NCI-H2029 (cell line): ENCODE results near the gene MUC2.

Experiments
- DNase-seq: peaks from one replicate; lab custom pipeline; 2025; lab: John Stamatoyannopoulos, UW

Gene MUC2

DNA sequence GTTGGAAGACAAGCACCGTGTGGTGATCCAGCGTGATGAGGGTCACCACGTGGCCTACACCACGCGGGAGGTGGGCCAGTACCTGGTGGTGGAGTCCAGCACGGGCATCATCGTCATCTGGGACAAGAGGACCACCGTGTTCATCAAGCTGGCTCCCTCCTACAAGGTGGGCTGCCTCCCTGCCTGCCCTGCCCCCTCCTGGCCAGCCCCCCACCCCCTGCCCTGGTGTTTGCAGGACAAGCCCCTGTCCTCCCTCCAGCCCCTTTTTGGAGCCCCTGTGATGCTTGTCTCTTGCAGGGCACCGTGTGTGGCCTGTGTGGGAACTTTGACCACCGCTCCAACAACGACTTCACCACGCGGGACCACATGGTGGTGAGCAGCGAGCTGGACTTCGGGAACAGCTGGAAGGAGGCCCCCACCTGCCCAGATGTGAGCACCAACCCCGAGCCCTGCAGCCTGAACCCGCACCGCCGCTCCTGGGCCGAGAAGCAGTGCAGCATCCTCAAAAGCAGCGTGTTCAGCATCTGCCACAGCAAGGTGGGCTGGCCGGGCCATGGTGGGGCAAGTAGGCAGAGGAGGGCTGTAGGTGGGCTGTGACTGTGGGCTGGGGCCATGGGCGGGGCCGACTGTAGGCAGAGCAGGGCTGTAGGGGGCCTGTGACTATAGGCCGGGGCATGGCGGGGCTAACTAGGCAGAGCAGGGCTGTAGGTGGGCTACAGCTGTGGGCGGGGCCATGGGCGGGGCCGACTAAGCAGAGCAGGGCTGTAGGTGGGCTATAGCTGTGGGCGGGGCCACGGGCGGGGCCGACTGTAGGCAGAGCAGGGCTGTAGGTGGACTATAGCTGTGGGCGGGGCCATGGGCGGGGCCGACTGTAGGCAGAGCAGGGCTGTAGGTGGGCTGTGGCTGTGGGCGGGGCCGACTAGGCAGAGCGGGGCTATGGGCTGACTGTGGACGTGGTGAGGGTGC, 13.6 kb downstream of the MUC2 start:
- DNase-seq = no peak

- DNase-seq = no peak
Observed at GRCh38 chr11:1088927-1089737, 14.5 kb downstream of the MUC2 start.

- DNase-seq = no peak
Observed at GRCh38 chr11:1089738-1090599, 15.3 kb downstream of the MUC2 start.

DNA sequence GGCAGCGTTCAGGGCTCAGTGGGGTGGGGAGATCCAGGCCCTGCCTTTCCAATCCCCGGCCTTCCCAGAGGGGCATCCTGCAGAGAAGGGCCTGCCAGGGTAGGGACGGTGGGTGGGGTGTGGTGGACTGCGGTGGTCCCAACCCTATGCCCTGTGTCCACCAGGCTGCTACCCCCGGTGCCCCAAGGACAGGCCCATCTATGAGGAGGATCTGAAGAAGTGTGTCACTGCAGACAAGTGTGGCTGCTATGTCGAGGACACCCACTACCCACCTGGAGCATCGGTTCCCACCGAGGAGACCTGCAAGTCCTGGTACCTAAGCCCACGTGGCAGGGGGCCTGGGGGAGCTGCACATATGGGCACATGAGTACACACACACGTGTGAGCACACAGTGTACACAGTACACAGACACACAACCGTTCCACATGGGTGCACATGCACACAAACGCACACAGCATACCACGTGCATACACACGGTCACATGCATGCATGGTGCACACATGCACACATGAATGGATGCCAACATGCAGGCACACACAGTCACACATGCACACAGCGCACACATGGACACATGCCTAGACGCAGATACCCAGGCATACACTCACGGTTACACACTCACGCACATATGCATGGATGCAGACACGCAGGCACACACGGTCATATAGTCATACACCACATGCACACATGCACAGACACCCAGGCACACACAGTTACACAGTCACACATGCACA, 16.1 kb downstream of the MUC2 start:
- no peak for DNase-seq

- no peak for DNase-seq
Observed at GRCh38 chr11:1091332-1092083, 16.8 kb downstream of the MUC2 start.

GRCh38 chr11:1092145-1092670, 17.5 kb downstream of the MUC2 start:
- DNase-seq = no peak

DNA sequence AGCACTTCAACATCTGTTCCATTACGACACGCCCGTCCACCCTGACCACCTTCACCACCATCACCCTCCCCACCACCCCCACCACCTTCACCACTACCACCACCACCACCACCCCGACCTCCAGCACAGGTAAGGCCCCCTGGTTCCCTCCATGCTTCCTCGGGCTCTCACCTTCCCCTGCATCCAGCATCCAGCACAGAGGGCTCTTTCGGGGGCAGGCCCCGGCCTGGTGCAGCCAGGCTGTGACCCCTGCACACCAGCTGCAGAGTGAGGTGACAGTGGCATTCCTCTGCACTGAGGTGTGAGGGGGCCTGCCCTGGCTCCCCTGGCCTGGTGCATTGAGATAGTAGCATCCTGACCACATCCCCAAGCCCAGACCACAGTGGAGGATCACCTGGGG, 18.2 kb downstream of the MUC2 start:
- DNase-seq = no peak

GRCh38 chr11:1099519-1100355, 25.1 kb downstream of the MUC2 start:
- DNase-seq = no peak

GRCh38 chr11:1100417-1101245, 26.0 kb downstream of the MUC2 start:
- DNase-seq = no peak

DNA sequence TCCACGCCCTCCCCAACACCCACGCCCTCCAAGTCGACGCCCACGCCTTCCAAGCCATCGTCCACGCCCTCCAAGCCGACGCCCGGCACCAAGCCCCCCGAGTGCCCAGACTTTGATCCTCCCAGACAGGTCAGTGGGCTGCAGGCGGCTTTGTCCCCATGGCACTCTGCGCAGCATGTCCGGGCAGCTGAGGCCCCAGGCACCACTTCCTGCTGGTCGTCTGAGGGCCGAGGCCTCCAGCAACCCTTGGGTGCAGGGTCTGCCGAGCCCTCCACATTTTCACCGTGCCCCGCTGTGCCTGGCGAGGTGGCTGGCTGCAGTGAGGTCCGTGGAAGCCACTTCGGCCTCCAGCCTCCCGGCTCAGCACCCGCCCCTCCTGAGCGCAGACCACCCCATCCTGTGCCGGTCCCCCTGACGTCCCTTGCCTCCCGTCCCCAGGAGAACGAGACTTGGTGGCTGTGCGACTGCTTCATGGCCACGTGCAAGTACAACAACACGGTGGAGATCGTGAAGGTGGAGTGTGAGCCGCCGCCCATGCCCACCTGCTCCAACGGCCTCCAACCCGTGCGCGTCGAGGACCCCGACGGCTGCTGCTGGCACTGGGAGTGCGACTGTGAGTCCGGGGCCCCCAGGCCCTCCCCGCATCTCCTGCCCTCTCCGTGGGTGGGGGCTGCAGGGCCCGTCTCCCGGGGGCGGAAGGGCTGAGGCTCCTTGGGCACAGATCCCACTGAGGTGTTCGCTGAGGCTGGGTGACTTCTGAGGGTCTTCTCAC, 26.8 kb downstream of the MUC2 start:
- DNase-seq = no peak

GRCh38 chr11:1102221-1102971, 27.7 kb downstream of the MUC2 start:
- DNase-seq = no peak

DNA sequence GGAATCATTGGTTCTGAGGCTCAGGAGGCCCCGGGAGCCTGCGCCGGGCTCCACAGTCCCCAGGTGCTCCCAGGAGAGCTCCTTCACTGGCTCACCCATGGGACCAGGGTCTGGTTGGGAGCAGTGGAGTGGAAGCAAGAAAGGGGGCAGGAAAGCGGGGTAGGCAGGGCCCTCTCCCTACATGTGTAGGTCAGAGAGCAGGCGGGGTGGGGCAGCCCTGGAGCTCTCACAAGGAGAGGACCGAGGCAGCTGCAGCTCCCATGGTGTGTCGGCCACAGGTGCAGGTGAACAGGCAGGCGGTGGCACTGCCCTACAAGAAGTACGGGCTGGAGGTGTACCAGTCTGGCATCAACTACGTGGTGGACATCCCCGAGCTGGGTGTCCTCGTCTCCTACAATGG, 28.3 kb downstream of the MUC2 start:
- DNase-seq = no peak

GRCh38 chr11:1103401-1104360, 29.0 kb downstream of the MUC2 start:
- DNase-seq = no peak

DNA sequence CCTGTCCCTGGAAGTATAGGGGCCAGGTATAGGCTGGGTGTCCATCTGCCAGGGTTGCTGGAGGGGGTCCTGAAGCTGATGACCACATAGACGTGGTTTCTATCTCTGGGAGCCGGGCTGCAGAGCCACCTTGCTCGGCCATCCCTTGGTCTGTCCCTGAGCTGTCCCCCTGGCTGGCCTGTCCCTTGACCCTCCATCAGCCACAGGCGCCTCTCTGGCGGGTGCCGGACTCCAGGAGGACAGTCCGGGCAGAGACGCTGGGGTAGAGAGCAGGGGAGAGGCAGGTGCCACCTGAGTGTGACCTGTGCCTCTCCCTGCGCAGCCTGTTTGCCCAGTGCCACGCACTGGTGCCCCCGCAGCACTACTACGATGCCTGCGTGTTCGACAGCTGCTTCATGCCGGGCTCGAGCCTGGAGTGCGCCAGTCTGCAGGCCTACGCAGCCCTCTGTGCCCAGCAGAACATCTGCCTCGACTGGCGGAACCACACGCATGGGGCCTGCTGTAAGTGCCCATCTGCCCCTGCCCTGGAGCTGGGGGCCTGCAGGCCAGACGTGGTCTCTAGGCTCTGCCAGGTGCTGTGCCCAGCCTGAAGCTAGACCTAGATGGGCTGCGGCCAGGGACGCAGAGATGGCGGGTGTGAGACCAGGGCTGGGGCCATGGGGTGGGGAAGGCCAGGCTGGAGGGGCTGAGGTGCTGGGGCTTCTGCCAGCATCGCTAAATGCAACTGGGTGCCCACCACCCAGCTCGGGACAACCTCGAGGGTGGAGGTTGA, 29.9 kb downstream of the MUC2 start:
- no peak for DNase-seq

GRCh38 chr11:1105183-1105565, 30.5 kb downstream of the MUC2 start:
- DNase-seq = no peak
